GM20431 (cell line): Measurements from ENCODE around the gene GCK.

Source experiments
- in situ Hi-C: fragments of 300-500 bp; cut with MseI, MboI; formaldehyde crosslinking; loops from one replicate; pipeline ENCODE4 v1.15.0; 2020; ENCODE audit warnings: low sequenced_read_pairs; ENCODE audit not compliant: unreplicated experiment

Gene GCK

GRCh38 chr7:44147026-44147991 is 41.9 kb downstream of the GCK start:
- in situ Hi-C loops, result no loop called here

- in situ Hi-C loops, result no loop called here
These were observed 43.0 kb downstream of the GCK start for GRCh38 chr7:44145969-44146911.

GRCh38 chr7:44145479-44145968 is 43.7 kb downstream of the GCK start:
- in situ Hi-C loops, result no loop called here

- in situ Hi-C loops, result no loop called here
These were observed 44.2 kb downstream of the GCK start for GRCh38 chr7:44144968-44145478.

- in situ Hi-C loops, result no loop called here
These were observed 44.7 kb downstream of the GCK start for GRCh38 chr7:44144426-44144967.

- in situ Hi-C loops, result no loop called here
These were observed 45.5 kb downstream of the GCK start for GRCh38 chr7:44143646-44144250.

GRCh38 chr7:44142028-44142427 is 47.2 kb downstream of the GCK start:
- in situ Hi-C loops, result no loop called here

- in situ Hi-C loops, result no loop called here
These were observed 47.9 kb downstream of the GCK start, which contains the start of gene MYL7 for GRCh38 chr7:44141221-44141850. MYL7 (minus strand) TSS chr7:44141332; CDS start chr7:44141305, 27 bp downstream.

- in situ Hi-C loops, result no loop called here
These were observed 48.9 kb downstream of the GCK start for GRCh38 chr7:44140341-44140740.

- in situ Hi-C loops, result no loop called here
These were observed 49.8 kb downstream of the GCK start for GRCh38 chr7:44139311-44140010.

GRCh38 chr7:44138698-44139097 is 50.5 kb downstream of the GCK start:
- in situ Hi-C loops, result no loop called here

- in situ Hi-C loops, result no loop called here
These were observed 52.5 kb downstream of the GCK start for GRCh38 chr7:44136731-44137130.

- in situ Hi-C loops, result no loop called here
These were observed 54.2 kb downstream of the GCK start for GRCh38 chr7:44134943-44135628.

- in situ Hi-C loops, result no loop called here
These were observed 55.9 kb downstream of the GCK start for GRCh38 chr7:44133295-44133694.

- in situ Hi-C loops, result no loop called here
These were observed 57.2 kb downstream of the GCK start for GRCh38 chr7:44132039-44132438.

- in situ Hi-C loops, result no loop called here
These were observed 57.8 kb downstream of the GCK start for GRCh38 chr7:44131173-44132029.
